HG02798 (cell line): Measurements from ENCODE around the gene RNASE11.
"Not testable (repeated sequence)": the region's sequence is repeated elsewhere in the genome, so short reads cannot be mapped to it uniquely, and the experiment has no call there.

Source experiments
- ATAC-seq: cut with Tn5 transposase; IDR thresholded peaks from one replicate; pipeline ENCODE4 v1.9.1; 2021; ENCODE audit warnings: mild to moderate bottlenecking; ENCODE audit not compliant: unreplicated experiment, poor library complexity

The RNASE11 gene

GRCh38 chr14:20587489-20588154 lies at the start of gene RNASE11:
RNASE11 (minus strand) TSS chr14:20588001.
- no peak for ATAC-seq

- ATAC-seq: peak; percentile 79
Measured at GRCh38 chr14:20632831-20633691, 45.3 kb upstream of the RNASE11 start.

- peak; percentile 10 for ATAC-seq
Measured at GRCh38 chr14:20632448-20632830, 44.6 kb upstream of the RNASE11 start.

- ATAC-seq: no peak
Measured at GRCh38 chr14:20631880-20632389, 44.1 kb upstream of the RNASE11 start.

- no peak for ATAC-seq
Measured at GRCh38 chr14:20631023-20631879, 43.5 kb upstream of the RNASE11 start.

- ATAC-seq: no peak
Measured at GRCh38 chr14:20630340-20631022, 42.7 kb upstream of the RNASE11 start.

- no peak for ATAC-seq
Measured at GRCh38 chr14:20628063-20628854, 40.5 kb upstream of the RNASE11 start.

- no peak for ATAC-seq
Measured at GRCh38 chr14:20627346-20628027, 39.7 kb upstream of the RNASE11 start.

- ATAC-seq: no peak
Measured at GRCh38 chr14:20626274-20626673, 38.5 kb upstream of the RNASE11 start.

- no peak for ATAC-seq
Measured at GRCh38 chr14:20624495-20625070, 36.8 kb upstream of the RNASE11 start.

GRCh38 chr14:20623798-20624197 lies 36.0 kb upstream of the RNASE11 start:
- no peak for ATAC-seq

- no peak for ATAC-seq
Measured at GRCh38 chr14:20622816-20623291, 35.1 kb upstream of the RNASE11 start.

GRCh38 chr14:20620798-20621478 lies 33.1 kb upstream of the RNASE11 start:
- ATAC-seq: no peak

- not testable (repeated sequence) for ATAC-seq
Measured at GRCh38 chr14:20619688-20620087, 31.9 kb upstream of the RNASE11 start.

GRCh38 chr14:20618271-20618749 lies 30.5 kb upstream of the RNASE11 start:
- ATAC-seq: no peak

GRCh38 chr14:20617138-20618003 lies 29.6 kb upstream of the RNASE11 start:
- no peak for ATAC-seq
